Tibial nerve (tissue), 4 donors: ENCODE data around the gene ZBTB44.

Experiments used
- CTCF ChIP-seq, 5 experiments: fragments of 200-600 bp in 3 of 5; fragments of 450-650 bp in 2 of 5; sonication (generic) in 3 of 5; IDR thresholded peaks; one replicate each; pipeline ENCODE4 v1.5.1; 2016 to 2019; ENCODE audit warnings: antibody characterized with exemption in 5 of 5, mild to moderate bottlenecking in 3 of 5, moderate library complexity in 2 of 5
- EP300 ChIP-seq, 2 donors: sonication (generic); formaldehyde crosslinking; IDR thresholded peaks; one replicate each; pipeline ENCODE4 v1.6.1; 2017; ENCODE audit warnings: antibody characterized with exemption in 2 of 2, mild to moderate bottlenecking in 1 of 2
- POLR2A ChIP-seq, 2 donors: fragments of 450-650 bp; IDR thresholded peaks; one replicate each; pipeline ENCODE4 v1.6.1; 2017; ENCODE audit warnings: antibody characterized with exemption in 2 of 2, mild to moderate bottlenecking in 2 of 2, moderate library complexity in 2 of 2

- no peak for TF ChIP-seq CTCF (IDR thresholded peaks at IDR 0.05)
- TF ChIP-seq POLR2A (IDR thresholded peaks at IDR 0.05) = no peak
- TF ChIP-seq EP300 (IDR thresholded peaks at IDR 0.05) = no peak
Observed at GRCh38 chr11:130180896-130181294, 133.8 kb downstream of the ZBTB44 start.
